Raji (cell line): ENCODE results near the gene POLR2E.

ENCODE experiments used
- POLR2A ChIP-seq: IDR thresholded peaks from 2 replicates; pipeline ENCODE4 v1.6.1; 2011; ENCODE audit warnings: low read depth, low read length, control low read depth; ENCODE audit not compliant: insufficient read depth

POLR2E gene

DNA sequence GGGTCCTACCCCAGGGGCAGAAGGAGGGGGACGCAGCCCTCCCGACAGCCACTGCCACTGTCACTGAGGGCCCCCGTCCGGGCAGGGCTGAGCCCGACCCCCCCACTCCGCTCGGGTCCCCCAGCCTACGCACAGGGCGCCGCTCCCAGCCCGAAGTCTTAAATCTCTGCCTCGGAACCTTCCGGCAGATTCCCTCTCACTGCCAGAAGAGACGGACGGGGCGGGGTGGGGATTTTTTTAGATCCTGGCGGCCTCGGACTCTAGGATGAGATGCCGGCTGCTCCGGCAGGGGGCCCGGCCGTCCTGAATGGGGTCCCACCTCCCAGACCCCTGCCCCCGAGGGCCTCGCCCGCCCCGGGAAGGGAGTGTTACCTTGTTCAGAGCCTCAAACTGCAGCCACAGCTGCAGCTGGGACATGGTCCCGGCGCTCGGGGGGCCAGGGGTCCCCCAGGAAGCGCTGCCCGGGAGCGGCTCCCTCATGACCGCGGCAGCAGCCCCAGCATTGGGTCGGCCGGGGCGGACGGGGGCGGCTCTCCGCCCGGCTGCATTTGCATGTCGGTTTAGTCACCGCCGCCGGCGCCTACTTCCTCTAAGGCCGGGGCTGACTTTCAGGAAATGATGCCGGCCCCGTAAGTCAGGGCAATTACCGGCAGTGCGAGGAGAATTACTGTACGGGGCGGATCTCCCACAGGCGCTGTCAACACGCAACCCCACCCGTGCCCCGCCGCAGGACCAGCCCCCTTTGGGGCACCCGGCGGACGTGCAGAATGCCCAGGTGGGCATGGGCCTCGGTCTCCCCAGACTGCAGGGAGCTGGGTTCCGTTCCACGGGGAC lies 36.8 kb upstream of the POLR2E start:
- TF ChIP-seq POLR2A, result peak; percentile 42; the same call in 1 of the 2 replicates

DNA sequence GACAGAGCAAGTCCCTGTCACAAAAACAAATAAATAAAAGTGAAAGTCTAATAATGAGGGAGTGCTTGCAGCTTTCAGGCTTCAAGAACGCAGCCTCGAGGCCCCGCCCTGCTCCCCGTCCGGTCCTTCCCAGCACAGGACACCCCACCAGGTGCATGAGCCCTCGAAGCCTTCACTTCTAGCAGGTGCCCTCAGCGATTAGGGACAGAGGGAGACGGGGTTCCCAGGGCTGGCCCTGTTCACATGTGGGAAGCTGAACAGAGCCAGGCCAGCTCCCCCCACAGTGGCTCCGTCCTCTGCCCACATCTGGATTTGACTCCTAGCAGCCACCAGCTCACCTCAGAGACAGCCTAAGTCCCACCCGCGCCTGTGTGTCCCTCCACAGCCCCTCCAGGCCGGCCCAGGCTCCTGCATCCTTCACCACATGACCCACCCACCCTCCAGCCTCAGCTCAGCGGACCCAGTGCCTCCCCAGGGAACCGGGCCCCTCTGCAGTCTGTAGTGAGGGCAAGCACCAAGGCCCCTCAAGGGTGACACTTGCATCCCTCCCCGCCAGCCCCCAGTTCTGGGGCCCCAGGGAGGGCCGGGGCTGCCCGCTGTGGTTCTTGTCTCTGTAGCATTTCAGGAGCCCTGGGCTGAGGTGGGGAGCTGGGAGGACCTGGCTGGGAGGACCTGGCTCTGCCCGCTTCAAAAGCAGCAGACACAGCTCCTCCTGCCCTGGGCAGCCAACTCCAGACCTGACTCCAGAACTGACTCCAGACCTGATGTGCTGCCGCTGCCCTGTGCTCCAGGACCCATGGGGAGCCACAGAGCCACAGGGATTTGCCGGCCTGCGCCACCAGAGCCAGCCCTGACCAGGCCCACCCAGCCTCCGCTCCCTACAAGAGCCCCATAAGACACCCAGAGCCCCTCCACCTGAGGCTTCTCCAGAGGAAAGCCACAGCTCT lies 35.9 kb upstream of the POLR2E start:
- no peak for TF ChIP-seq POLR2A

DNA sequence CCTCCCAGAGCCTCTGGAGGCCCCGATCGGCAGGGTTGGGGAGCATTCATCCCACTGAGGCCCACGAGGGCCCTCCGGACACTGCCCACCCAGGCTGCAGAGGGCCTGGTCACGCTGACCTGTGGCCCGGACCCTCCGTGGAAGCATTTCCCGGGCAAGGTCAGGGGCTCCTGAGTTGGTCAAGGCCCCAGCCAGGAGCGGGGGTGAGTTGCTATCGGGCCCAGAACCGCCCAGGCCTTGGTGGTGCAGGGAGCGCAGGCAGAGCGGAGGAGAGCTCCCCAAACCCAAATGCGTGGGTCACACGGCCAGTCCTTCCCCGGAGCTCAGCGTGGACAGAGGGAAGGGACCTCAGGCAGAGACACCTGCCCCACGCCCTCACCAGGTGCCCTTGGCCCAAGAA lies 34.4 kb upstream of the POLR2E start:
- no peak for TF ChIP-seq POLR2A

DNA sequence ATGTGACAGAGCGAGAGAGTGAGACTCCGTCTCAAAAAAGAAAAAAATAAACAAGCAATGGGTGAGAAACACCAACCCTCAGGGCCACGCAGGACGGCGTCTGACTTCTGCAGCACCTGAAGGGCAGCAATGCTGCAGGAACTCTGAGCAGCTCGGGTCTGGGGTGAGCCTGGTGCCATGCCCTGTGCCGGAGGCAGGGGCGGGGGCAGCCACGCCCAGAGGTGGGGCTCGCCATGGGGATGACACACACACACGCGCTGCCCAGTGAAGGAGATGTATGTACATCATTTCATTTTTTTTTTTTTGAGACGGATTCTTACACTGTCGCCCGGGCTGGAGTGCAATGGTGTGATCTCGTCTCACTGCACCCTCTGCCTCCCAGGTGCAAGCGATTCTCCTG lies 32.9 kb upstream of the POLR2E start:
- no peak for TF ChIP-seq POLR2A

DNA sequence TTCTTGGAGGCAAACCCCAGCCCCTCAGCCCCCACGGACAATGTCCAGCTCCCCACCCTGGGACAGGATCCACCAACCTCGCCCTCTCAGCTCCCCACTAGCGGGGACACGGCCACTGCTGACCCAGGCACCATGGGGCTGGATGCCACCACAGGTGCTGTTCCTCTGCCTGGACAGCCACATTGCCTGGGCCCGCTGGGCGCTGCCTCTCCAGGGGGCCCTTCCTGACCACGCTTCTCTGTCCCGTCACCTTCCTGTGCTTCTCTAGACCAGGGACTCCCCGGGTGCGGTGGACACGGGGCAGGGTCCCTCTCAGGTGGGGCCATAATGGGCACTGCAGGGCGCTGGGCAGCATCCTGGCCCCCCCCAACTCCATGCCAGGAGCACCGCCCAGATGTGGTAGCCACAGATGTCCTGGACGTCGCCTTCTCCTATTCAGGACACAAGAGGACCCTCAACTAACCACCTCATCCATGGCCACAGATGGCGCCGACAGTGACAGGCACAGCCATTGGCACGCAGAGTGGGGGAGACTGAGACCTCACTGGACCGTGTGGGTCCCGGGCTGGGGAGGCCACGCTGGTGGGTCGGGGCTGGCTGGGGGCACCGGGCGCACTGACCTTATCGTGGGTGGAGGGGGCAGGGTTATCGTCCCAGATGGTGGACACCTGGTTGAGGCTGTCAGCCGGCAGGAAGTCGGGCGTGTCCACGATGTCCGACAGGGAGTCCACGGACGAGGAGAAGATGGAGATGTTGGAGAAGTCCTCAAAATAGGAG lies 32.0 kb upstream of the POLR2E start:
- no peak for TF ChIP-seq POLR2A

DNA sequence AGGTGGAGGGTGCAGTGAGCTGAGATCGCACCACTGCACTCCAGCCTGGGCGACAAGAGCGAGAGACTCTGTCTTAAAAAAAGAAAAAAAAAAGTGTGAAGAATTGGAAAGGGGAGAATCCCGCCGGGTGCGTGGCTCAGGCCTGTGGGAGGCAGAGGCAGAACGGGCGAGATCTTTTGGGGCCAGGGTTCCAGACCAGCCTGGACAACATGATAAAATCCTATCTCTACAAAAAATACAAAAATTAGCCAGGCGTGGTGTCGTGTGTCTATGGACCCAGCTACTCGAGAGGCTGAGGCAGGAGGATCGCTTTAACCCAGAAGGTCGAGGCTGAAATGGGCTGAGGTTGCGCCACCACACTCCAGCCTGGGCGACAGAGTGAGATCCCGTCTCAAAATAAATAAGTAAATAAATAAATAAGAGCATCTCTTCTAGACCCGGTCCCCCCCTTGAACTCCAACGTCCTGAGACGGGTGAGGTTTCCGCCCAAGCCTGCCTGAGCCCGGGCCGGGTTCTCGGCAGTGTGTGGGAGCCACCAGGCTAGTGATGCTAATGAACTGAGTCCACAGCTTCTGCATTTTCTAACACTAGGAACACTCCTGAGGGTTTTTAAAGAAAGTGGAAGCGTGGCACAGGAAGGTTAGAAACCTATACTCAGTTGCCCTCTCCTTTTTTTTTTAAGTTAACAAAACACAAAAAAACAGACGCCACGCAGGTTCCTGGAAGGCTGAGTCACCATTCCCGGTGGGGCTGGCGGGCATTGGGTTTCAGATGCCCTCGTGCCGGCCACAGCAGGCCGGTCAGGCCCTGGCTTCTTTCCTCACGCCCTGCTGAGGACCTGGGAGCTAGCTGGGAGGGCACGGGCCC lies 30.7 kb upstream of the POLR2E start:
- no peak for TF ChIP-seq POLR2A

DNA sequence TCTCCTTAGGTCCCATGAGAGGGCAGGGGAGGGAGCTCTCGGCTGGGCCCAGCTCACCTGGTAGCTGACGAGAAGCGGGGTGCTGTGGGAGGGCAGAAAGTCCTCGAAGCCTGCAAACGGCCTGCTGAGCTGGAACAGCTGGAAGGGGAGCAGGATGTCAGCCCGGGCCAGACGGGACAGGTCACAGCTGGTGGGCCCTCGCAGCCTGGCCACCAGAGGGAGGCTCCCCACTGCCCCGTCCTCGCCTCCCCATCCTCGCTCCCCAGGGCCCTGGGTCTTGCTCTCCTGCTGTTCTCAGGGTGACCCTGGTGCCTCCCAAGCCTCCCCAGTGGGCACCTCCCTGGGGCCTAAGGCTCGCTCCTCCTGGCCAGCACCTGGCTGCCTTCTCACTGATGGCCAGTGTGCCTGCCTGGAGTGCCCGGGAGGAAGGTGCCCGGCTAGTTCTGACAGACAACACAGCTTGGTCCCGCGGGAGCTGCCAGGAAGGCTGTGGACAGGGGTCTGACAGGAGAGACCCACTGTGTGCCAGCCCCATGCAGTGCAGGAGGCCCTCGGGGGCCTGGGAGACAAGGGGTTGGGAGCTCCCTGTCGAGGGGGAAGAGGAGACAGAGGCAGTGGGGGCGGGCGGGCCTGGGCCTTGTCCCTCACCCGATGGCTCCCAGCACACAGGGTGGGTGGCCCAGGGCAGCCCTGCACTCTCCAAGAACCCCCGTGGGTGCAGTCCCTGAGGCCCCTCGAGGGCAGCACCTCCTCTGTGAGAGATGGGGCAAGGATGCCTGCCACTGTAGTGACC lies 28.9 kb upstream of the POLR2E start:
- TF ChIP-seq POLR2A, result no peak

DNA sequence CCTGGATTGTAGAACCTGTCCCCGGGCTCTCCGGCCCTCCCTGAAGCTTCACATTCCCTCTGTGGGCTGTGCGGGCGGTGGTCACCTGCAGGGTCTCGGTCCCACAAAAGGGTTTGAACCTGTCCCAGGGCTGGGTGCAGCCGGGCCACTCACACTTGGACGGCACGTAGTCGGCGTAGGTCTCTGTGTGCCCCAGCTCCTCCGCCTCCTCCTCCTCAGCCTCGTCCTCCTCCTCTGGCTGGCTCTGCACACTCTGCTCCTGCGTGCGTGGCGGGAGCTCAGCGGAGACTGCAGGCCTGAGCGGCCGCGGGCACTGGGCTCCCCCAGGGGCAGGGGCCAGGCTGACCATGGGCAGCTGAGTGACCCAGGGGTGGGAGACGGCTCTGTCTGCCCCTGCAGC lies 28.2 kb upstream of the POLR2E start:
- TF ChIP-seq POLR2A, result no peak

DNA sequence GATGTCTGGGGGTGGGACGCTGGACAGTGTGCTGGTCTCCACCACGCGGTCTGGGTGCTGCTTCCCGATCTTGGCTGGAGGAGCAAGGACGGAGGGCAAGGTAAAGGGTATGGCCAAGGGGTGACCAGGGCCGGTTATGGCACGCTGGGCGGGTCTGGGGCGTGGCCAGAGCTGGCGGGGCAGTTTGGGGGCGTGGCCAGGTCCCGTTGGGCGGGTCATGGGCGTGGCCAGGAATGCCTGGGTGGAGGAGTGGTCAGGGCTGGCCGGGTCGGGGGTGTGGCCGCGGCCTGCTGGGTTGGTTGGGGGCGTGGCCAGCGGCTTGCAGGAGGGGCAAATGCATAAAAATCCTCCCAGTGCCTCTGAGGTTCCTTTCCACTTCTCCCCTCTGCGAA lies 27.8 kb upstream of the POLR2E start:
- no peak for TF ChIP-seq POLR2A

DNA sequence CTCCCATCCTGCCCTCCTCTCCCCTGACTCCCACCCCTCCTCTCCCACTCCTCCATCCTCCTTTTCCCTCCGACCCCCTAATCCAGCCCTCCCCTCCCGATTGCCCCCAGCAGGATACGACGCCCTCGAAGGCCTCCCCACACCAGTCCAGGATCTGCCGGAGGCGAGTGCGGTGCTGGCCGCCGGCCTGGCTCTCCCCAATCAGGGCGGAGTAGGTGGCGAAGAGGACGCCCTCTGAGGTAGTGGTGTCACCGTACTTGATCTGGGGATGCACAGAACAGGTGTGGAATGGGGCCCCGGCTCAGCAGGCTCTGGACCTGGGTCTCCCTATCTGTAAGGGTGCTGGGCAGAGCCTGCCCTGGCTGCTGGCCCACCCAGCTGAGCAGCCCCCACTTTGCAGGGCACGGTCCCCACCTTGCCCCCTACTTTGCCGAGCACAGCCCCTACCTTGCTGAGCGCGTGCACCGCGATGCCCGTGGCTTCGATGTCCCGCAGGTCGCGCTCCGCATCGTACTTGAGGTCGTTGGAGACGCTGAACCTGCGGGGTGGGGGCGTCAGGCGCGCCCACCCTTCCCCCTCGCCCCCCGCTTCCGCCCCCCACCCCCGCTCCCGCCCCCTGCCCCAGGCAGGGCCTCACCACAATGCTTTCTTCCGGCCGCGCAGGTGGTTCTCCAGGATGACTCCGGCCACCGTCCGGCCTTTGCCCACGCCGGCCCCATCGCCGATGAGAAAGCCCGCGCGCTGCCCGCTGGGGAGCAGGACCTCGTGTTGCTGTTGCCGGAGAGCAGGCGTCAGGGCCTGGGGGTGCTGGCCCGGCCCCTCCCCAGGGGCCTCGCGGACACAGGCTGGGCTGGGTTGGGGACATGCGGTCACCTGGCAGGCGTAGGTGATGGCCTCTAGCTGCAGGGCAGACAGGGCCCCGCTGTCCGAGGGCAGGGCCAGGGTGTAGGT lies 27.1 kb upstream of the POLR2E start:
- no peak for TF ChIP-seq POLR2A

DNA sequence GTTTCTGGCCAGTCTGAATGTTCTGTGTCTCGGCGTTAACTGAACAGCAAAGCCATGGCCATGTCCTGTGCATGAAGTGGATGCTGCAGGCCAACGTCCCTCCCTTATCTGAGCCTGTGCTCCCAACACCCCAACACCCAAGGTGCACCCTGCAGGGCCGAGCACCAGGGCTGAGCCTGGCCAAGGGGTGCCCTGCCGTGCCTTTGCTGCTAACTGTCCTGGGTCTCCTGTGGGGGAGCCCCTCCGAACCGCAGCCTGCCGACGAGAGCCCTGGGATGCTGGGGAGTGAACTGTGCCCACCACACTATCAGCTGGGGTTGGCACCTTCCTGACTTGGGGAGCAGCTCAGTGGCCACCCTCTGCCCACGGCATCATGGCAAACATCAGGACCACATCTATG lies 26.2 kb upstream of the POLR2E start:
- no peak for TF ChIP-seq POLR2A

DNA sequence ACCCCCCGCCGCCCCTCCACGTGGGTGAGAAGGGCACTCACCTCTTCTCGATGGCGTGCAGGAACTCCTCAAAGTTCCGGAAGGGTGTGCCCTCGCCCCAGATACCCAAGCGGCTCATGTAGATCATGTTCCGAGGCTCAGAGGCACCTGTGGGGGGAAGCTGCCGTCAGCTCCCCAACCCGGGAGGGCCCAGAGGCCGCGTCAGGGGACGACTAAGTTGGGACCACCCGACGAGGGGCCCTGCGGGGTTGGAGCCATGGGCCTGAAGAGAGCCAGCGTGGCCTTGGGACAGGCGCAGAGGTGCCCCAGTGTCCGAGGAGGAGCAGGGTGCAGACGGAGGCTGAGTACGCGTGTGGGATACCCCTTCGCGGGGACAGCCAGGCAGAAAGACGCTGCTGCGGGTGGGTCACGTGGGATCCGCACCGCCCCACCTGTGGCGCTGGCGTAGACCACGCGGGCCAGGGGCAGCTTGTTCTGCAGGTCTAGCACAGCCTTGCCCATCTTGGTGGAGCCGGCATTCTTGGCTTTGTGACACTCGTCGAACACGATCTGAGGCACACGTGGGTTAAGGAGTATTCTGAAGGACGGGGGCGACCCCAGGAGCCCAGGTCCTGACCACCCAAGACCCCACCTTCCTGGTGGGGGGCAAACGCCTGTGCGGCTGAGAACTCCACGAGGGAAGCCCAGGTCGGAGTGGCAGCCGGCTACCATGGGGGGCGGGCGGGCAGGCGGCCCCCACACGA lies 24.5 kb upstream of the POLR2E start:
- no peak for TF ChIP-seq POLR2A
